GM23338 (cell line): ENCODE data around the gene TBC1D19. TPM values are rescaled to one million over a fixed set of nuclear protein-coding genes. Genes with fewer than 3 reads are reported as not detected.

ENCODE experiments used
- ATAC-seq: fragments of 200-7000 bp; cut with Tn5 transposase; 3 replicates; pipeline ENCODE4 v1.9.1; 2020
- DNase-seq: peaks from one replicate; pipeline ENCODE4 v3.0.0-alpha.2; 2015; ENCODE audit warnings: low spot score
- H2AFZ ChIP-seq: fragments of 200-600 bp; sonication (generic); 2 replicates; pipeline ENCODE4 v1.8.0; 2016; ENCODE audit warnings: antibody characterized with exemption, mild to moderate bottlenecking, moderate library complexity
- H3F3A ChIP-seq: fragments of 200-600 bp; sonication (generic); replicated peaks from 2 replicates; pipeline ENCODE4 v1.8.0; 2017; ENCODE audit warnings: antibody characterized with exemption, mixed run types, low read depth
- H3K27ac ChIP-seq: fragments of 200-600 bp; sonication (generic); 2 replicates; pipeline ENCODE4 v1.6.1; 2016; ENCODE audit warnings: low read depth
- H3K27me3 ChIP-seq: fragments of 200-600 bp; sonication (generic); 2 replicates; pipeline ENCODE4 v1.8.0; 2016; ENCODE audit warnings: mild to moderate bottlenecking, mixed run types, moderate library complexity; ENCODE audit not compliant: insufficient read depth
- H3K36me3 ChIP-seq: fragments of 200-600 bp; sonication (generic); 2 replicates; pipeline ENCODE4 v1.8.0; 2016; ENCODE audit warnings: mild to moderate bottlenecking; ENCODE audit not compliant: insufficient read depth
- H3K4me1 ChIP-seq: fragments of 200-600 bp; sonication (generic); 2 replicates; pipeline ENCODE4 v1.8.0; 2016; ENCODE audit warnings: mild to moderate bottlenecking, moderate library complexity; ENCODE audit not compliant: insufficient read depth
- H3K4me2 ChIP-seq: fragments of 200-600 bp; sonication (generic); 2 replicates; pipeline ENCODE4 v1.7.1; 2017; ENCODE audit warnings: mixed run types
- H3K4me3 ChIP-seq: fragments of 200-600 bp; sonication (generic); 2 replicates; pipeline ENCODE4 v1.6.1; 2016; ENCODE audit warnings: mixed run types
- H3K79me2 ChIP-seq: fragments of 200-600 bp; sonication (generic); replicated peaks from 2 replicates; pipeline ENCODE4 v1.8.0; 2017; ENCODE audit warnings: mild to moderate bottlenecking; ENCODE audit not compliant: insufficient read depth
- H3K9me2 ChIP-seq: fragments of 200-600 bp; sonication (generic); 2 replicates; pipeline ENCODE4 v1.8.0; 2017; ENCODE audit not compliant: insufficient read depth
- H4K20me1 ChIP-seq: fragments of 200-600 bp; sonication (generic); replicated peaks from 2 replicates; pipeline ENCODE4 v1.8.0; 2017; ENCODE audit warnings: mild to moderate bottlenecking; ENCODE audit not compliant: insufficient read depth
- H3K27ac Mint-ChIP-seq: 2 replicates; pipeline ENCODE4 v1.8.0; 2020; ENCODE audit warnings: inconsistent platforms, mild to moderate bottlenecking, moderate library complexity, mixed read lengths
- H3K27me3 Mint-ChIP-seq: 3 replicates; pipeline ENCODE4 v1.8.0; 2022; ENCODE audit warnings: low read depth, mild to moderate bottlenecking, moderate library complexity, mixed read lengths, inconsistent platforms; ENCODE audit not compliant: insufficient read depth, poor library complexity
- H3K36me3 Mint-ChIP-seq: 3 replicates; pipeline ENCODE4 v1.8.0; 2021; ENCODE audit warnings: low read depth, mild to moderate bottlenecking, inconsistent platforms, moderate library complexity, mixed read lengths
- H3K4me1 Mint-ChIP-seq: 3 replicates; pipeline ENCODE4 v1.8.0; 2020; ENCODE audit warnings: mild to moderate bottlenecking, inconsistent platforms, mixed read lengths
- H3K4me3 Mint-ChIP-seq: 3 replicates; pipeline ENCODE4 v1.8.0; 2021; ENCODE audit warnings: moderate library complexity, mild to moderate bottlenecking, inconsistent platforms, mixed read lengths
- H3K9me3 Mint-ChIP-seq: 3 replicates; pipeline ENCODE4 v1.8.0; 2020; ENCODE audit warnings: moderate library complexity, mild to moderate bottlenecking, inconsistent platforms, mixed read lengths
- CREB1 ChIP-seq: fragments of 250-450 bp; sonication (Bioruptor Pico); IDR thresholded peaks from 2 replicates; pipeline ENCODE4 v1.5.0; 2020; ENCODE audit warnings: low read depth, mild to moderate bottlenecking, moderate library complexity
- EZH2 ChIP-seq: fragments of 200-600 bp; sonication (generic); IDR thresholded peaks from one replicate; pipeline ENCODE4 v1.8.0; 2017; ENCODE audit warnings: antibody characterized with exemption, mild to moderate bottlenecking, low read depth; ENCODE audit not compliant: unreplicated experiment
- EZH2phosphoT487 ChIP-seq: fragments of 200-600 bp; sonication (generic); IDR thresholded peaks from one replicate; pipeline ENCODE4 v1.8.1; 2018; ENCODE audit warnings: antibody characterized with exemption; ENCODE audit not compliant: unreplicated experiment
- JUNB ChIP-seq: IDR thresholded peaks from one replicate; pipeline ENCODE4 v1.6.1; 2016; ENCODE audit warnings: antibody characterized with exemption; ENCODE audit not compliant: unreplicated experiment
- NANOG ChIP-seq: IDR thresholded peaks from 2 replicates; pipeline ENCODE4 v1.6.1; 2016; ENCODE audit warnings: antibody characterized with exemption, borderline replicate concordance
- POLR2AphosphoS5 ChIP-seq: IDR thresholded peaks from 2 replicates; pipeline ENCODE4 v1.6.1; 2016; ENCODE audit warnings: antibody characterized with exemption, low read depth
- STAT1 ChIP-seq: IDR thresholded peaks from one replicate; pipeline ENCODE4 v1.6.1; 2016; ENCODE audit warnings: antibody characterized with exemption; ENCODE audit not compliant: unreplicated experiment
- ZNF114 ChIP-seq: fragments of 250-450 bp; sonication (Bioruptor Pico); IDR thresholded peaks from 2 replicates; pipeline ENCODE4 v1.5.0; 2020; ENCODE audit warnings: mild to moderate bottlenecking, moderate library complexity
- ZNF331 ChIP-seq: fragments of 250-450 bp; sonication (Bioruptor Pico); IDR thresholded peaks from 2 replicates; pipeline ENCODE4 v1.5.0; 2020; ENCODE audit warnings: low read depth, mild to moderate bottlenecking, moderate library complexity
- polyA plus RNA-seq: library from polyadenylated mRNA; unstranded; fragments of >200 nt; fragmentation: Nextera tagmentation; extraction: Ambion mirVana; gene quantifications from 2 replicates; pipeline ENCODE4 v1.2.1, GENCODE V29; 2016
- total RNA-seq: library from RNA; depleted of rRNA; stranded (reverse); fragments of >200 nt; shearing (Covaris generic); gene quantifications from 2 replicates; pipeline ENCODE4 v1.2.3, GENCODE V29; 2014
- TF ChIP-seq, protein P1 (sequence below): fragments of 250-450 bp; sonication (Bioruptor Pico); IDR thresholded peaks from 2 replicates; pipeline ENCODE4 v1.5.0; 2020; ENCODE audit warnings: mild to moderate bottlenecking, moderate library complexity
- TF ChIP-seq, protein P2 (sequence below), 2 experiments: fragments of 200-600 bp in 1 of 2; sonication (generic) in 1 of 2; conservative IDR thresholded peaks; 2 replicates each; pipeline versions ENCODE4 v1.5.1 to v1.6.1; 2016 to 2017; ENCODE audit warnings: antibody characterized with exemption in 2 of 2, low read depth in 2 of 2, mild to moderate bottlenecking in 2 of 2, moderate library complexity in 1 of 2
- TF ChIP-seq, protein P3 (sequence below): IDR thresholded peaks from 2 replicates; pipeline ENCODE4 v1.6.1; 2016; ENCODE audit warnings: antibody characterized with exemption
- TF ChIP-seq, protein P4 (sequence below): IDR thresholded peaks from one replicate; pipeline ENCODE4 v1.6.1; 2018; ENCODE audit warnings: antibody characterized with exemption; ENCODE audit not compliant: unreplicated experiment

TBC1D19 gene
- total and polyA plus RNA-seq, 2 experiments from 2014 or later, result 1.9 to 4.3 TPM

DNA sequence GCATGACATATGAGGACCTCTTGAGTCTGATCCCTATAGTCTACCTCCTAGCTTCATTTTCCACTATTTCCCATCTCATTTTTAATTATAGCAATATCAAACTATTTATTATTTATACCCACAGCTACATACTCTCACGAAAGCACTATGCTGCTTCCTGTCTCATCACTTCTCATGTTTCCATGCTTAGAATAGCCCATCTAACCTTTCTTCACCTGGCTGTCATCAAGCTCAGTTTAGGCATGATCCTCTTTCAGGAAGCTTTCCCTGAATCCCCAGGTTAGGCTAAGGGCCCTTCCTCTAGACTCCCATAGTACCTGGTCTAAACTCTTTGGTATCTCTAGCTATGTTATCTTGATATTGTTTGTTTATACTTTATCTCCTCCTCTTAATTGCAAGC is 137.8 kb downstream of the TBC1D19 start (continued):
- TF ChIP-seq, protein P1, sequence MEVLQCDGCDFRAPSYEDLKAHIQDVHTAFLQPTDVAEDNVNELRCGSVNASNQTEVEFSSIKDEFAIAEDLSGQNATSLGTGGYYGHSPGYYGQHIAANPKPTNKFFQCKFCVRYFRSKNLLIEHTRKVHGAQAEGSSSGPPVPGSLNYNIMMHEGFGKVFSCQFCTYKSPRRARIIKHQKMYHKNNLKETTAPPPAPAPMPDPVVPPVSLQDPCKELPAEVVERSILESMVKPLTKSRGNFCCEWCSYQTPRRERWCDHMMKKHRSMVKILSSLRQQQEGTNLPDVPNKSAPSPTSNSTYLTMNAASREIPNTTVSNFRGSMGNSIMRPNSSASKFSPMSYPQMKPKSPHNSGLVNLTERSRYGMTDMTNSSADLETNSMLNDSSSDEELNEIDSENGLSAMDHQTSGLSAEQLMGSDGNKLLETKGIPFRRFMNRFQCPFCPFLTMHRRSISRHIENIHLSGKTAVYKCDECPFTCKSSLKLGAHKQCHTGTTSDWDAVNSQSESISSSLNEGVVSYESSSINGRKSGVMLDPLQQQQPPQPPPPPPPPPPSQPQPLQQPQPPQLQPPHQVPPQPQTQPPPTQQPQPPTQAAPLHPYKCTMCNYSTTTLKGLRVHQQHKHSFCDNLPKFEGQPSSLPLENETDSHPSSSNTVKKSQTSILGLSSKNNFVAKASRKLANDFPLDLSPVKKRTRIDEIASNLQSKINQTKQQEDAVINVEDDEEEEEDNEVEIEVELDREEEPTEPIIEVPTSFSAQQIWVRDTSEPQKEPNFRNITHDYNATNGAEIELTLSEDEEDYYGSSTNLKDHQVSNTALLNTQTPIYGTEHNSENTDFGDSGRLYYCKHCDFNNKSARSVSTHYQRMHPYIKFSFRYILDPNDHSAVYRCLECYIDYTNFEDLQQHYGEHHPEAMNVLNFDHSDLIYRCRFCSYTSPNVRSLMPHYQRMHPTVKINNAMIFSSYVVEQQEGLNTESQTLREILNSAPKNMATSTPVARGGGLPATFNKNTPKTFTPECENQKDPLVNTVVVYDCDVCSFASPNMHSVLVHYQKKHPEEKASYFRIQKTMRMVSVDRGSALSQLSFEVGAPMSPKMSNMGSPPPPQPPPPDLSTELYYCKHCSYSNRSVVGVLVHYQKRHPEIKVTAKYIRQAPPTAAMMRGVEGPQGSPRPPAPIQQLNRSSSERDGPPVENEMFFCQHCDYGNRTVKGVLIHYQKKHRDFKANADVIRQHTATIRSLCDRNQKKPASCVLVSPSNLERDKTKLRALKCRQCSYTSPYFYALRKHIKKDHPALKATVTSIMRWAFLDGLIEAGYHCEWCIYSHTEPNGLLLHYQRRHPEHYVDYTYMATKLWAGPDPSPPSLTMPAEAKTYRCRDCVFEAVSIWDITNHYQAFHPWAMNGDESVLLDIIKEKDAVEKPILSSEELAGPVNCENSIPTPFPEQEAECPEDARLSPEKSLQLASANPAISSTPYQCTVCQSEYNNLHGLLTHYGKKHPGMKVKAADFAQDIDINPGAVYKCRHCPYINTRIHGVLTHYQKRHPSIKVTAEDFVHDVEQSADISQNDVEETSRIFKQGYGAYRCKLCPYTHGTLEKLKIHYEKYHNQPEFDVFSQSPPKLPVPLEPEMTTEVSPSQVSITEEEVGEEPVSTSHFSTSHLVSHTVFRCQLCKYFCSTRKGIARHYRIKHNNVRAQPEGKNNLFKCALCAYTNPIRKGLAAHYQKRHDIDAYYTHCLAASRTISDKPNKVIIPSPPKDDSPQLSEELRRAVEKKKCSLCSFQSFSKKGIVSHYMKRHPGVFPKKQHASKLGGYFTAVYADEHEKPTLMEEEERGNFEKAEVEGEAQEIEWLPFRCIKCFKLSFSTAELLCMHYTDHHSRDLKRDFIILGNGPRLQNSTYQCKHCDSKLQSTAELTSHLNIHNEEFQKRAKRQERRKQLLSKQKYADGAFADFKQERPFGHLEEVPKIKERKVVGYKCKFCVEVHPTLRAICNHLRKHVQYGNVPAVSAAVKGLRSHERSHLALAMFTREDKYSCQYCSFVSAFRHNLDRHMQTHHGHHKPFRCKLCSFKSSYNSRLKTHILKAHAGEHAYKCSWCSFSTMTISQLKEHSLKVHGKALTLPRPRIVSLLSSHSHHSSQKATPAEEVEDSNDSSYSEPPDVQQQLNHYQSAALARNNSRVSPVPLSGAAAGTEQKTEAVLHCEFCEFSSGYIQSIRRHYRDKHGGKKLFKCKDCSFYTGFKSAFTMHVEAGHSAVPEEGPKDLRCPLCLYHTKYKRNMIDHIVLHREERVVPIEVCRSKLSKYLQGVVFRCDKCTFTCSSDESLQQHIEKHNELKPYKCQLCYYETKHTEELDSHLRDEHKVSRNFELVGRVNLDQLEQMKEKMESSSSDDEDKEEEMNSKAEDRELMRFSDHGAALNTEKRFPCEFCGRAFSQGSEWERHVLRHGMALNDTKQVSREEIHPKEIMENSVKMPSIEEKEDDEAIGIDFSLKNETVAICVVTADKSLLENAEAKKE (CRISPR knock-in tag), result no peak

DNA sequence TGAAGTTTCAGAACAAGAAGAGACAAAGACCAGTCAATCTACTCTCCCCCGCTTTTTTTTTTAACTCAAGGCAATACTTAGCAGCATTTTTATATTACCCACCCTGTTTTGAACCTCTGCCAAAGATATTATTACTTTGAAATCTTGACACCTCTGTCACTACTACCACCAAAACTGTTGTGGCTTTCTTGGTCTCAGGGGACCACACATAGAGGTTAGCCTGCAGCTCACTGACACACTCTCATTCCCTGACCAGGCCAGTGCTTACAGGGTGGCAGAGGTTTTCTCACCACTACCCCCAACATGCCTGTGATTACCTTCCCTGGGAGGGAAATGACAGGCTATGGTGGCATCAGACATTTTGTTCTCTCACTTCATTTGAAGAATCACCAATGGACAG is 139.3 kb downstream of the TBC1D19 start:
- ATAC-seq, result no peak
- TF ChIP-seq, protein P2, sequence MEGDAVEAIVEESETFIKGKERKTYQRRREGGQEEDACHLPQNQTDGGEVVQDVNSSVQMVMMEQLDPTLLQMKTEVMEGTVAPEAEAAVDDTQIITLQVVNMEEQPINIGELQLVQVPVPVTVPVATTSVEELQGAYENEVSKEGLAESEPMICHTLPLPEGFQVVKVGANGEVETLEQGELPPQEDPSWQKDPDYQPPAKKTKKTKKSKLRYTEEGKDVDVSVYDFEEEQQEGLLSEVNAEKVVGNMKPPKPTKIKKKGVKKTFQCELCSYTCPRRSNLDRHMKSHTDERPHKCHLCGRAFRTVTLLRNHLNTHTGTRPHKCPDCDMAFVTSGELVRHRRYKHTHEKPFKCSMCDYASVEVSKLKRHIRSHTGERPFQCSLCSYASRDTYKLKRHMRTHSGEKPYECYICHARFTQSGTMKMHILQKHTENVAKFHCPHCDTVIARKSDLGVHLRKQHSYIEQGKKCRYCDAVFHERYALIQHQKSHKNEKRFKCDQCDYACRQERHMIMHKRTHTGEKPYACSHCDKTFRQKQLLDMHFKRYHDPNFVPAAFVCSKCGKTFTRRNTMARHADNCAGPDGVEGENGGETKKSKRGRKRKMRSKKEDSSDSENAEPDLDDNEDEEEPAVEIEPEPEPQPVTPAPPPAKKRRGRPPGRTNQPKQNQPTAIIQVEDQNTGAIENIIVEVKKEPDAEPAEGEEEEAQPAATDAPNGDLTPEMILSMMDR (conservative IDR thresholded peaks at IDR 0.05; ENCODE audit: low read depth in 2 of 2), result no peak
- TF ChIP-seq POLR2AphosphoS5, result no peak
- TF ChIP-seq, protein P3, sequence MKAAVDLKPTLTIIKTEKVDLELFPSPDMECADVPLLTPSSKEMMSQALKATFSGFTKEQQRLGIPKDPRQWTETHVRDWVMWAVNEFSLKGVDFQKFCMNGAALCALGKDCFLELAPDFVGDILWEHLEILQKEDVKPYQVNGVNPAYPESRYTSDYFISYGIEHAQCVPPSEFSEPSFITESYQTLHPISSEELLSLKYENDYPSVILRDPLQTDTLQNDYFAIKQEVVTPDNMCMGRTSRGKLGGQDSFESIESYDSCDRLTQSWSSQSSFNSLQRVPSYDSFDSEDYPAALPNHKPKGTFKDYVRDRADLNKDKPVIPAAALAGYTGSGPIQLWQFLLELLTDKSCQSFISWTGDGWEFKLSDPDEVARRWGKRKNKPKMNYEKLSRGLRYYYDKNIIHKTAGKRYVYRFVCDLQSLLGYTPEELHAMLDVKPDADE, result no peak
- TF ChIP-seq NANOG, result no peak
- TF ChIP-seq STAT1, result no peak
- no peak for TF ChIP-seq ZNF114 (CRISPR knock-in tag)
- no peak for TF ChIP-seq JUNB
- TF ChIP-seq, protein P4, sequence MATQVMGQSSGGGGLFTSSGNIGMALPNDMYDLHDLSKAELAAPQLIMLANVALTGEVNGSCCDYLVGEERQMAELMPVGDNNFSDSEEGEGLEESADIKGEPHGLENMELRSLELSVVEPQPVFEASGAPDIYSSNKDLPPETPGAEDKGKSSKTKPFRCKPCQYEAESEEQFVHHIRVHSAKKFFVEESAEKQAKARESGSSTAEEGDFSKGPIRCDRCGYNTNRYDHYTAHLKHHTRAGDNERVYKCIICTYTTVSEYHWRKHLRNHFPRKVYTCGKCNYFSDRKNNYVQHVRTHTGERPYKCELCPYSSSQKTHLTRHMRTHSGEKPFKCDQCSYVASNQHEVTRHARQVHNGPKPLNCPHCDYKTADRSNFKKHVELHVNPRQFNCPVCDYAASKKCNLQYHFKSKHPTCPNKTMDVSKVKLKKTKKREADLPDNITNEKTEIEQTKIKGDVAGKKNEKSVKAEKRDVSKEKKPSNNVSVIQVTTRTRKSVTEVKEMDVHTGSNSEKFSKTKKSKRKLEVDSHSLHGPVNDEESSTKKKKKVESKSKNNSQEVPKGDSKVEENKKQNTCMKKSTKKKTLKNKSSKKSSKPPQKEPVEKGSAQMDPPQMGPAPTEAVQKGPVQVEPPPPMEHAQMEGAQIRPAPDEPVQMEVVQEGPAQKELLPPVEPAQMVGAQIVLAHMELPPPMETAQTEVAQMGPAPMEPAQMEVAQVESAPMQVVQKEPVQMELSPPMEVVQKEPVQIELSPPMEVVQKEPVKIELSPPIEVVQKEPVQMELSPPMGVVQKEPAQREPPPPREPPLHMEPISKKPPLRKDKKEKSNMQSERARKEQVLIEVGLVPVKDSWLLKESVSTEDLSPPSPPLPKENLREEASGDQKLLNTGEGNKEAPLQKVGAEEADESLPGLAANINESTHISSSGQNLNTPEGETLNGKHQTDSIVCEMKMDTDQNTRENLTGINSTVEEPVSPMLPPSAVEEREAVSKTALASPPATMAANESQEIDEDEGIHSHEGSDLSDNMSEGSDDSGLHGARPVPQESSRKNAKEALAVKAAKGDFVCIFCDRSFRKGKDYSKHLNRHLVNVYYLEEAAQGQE, result no peak
- TF ChIP-seq CREB1 (CRISPR knock-in tag), result no peak
- no peak for TF ChIP-seq ZNF331 (CRISPR knock-in tag)
- TF ChIP-seq EZH2phosphoT487, result no peak
- TF ChIP-seq EZH2, result no peak

More for the DNA sequence above, 139.3 kb downstream of the TBC1D19 start:
- no peak overlapping the region for H3K4me2 ChIP-seq
- no peaks in the 10 kb centered on the region for H3K9me2 ChIP-seq
- Mint-ChIP-seq H3K27ac (no peak overlapping the region), H3K27me3 (no peaks in the 10 kb centered on the region), H3K36me3 (no peaks in the 10 kb centered on the region), H3K9me3 (no peaks in the 10 kb centered on the region), H3K4me3 (no peak overlapping the region), H3K4me1 (no peaks in the 10 kb centered on the region)
- H3K4me3 ChIP-seq, result no peak overlapping the region
- no peaks in the 10 kb centered on the region for H3K27me3 ChIP-seq
- no peaks in the 10 kb centered on the region for H4K20me1 ChIP-seq
- H3K27ac ChIP-seq, result no peak overlapping the region
- DNase-seq, result no peak
- no peaks in the 10 kb centered on the region for H3F3A ChIP-seq
- no peaks in the 10 kb centered on the region for H3K36me3 ChIP-seq
- no peaks in the 10 kb centered on the region for H3K4me1 ChIP-seq
- no peak overlapping the region for H2AFZ ChIP-seq
- H3K79me2 ChIP-seq, result no peaks in the 10 kb centered on the region
